ENCODE data around the gene TLCD5.

DNA sequence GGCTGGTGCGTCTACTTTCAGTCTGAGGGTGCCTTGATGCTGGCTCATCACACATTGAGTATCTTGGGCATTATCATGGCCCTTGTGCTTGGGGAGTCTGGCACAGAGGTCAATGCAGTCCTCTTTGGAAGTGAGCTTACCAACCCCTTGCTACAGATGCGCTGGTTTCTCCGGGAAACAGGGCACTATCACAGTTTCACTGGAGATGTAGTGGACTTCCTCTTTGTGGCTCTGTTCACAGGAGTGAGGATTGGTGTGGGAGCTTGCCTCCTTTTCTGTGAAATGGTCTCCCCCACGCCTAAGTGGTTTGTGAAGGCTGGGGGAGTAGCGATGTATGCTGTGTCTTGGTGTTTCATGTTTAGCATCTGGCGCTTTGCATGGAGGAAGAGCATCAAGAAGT is 4.9 kb downstream of the TLCD5 start:
- TF ChIP-seq, protein P1, sequence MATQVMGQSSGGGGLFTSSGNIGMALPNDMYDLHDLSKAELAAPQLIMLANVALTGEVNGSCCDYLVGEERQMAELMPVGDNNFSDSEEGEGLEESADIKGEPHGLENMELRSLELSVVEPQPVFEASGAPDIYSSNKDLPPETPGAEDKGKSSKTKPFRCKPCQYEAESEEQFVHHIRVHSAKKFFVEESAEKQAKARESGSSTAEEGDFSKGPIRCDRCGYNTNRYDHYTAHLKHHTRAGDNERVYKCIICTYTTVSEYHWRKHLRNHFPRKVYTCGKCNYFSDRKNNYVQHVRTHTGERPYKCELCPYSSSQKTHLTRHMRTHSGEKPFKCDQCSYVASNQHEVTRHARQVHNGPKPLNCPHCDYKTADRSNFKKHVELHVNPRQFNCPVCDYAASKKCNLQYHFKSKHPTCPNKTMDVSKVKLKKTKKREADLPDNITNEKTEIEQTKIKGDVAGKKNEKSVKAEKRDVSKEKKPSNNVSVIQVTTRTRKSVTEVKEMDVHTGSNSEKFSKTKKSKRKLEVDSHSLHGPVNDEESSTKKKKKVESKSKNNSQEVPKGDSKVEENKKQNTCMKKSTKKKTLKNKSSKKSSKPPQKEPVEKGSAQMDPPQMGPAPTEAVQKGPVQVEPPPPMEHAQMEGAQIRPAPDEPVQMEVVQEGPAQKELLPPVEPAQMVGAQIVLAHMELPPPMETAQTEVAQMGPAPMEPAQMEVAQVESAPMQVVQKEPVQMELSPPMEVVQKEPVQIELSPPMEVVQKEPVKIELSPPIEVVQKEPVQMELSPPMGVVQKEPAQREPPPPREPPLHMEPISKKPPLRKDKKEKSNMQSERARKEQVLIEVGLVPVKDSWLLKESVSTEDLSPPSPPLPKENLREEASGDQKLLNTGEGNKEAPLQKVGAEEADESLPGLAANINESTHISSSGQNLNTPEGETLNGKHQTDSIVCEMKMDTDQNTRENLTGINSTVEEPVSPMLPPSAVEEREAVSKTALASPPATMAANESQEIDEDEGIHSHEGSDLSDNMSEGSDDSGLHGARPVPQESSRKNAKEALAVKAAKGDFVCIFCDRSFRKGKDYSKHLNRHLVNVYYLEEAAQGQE (IDR thresholded peaks at IDR 0.05; ENCODE audit: low read depth) = no peak
- TF ChIP-seq EP300 (IDR thresholded peaks at IDR 0.05; ENCODE audit: borderline replicate concordance) = no peak
- no peak for TF ChIP-seq TAF1 (IDR thresholded peaks at IDR 0.05; ENCODE audit: low read depth)
- TF ChIP-seq, protein P2, sequence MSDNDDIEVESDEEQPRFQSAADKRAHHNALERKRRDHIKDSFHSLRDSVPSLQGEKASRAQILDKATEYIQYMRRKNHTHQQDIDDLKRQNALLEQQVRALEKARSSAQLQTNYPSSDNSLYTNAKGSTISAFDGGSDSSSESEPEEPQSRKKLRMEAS (IDR thresholded peaks at IDR 0.05) = no peak
- no peak for TF ChIP-seq EGR1 (IDR thresholded peaks at IDR 0.05)
- no peak for TF ChIP-seq NFIC (IDR thresholded peaks at IDR 0.05)
- no peak for TF ChIP-seq RAD21 (IDR thresholded peaks at IDR 0.05; ENCODE audit: low read depth)
- TF ChIP-seq, protein P3, sequence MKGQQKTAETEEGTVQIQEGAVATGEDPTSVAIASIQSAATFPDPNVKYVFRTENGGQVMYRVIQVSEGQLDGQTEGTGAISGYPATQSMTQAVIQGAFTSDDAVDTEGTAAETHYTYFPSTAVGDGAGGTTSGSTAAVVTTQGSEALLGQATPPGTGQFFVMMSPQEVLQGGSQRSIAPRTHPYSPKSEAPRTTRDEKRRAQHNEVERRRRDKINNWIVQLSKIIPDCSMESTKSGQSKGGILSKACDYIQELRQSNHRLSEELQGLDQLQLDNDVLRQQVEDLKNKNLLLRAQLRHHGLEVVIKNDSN (IDR thresholded peaks at IDR 0.05) = no peak

Measured in Ishikawa (cell line).